HS-5 (cell line): ENCODE measurements around the gene STXBP6.
"Not testable (repeated sequence)": the region's sequence is repeated elsewhere in the genome, so short reads cannot be mapped to it uniquely, and the experiment has no call there.

Experiments used
- DNase-seq: peaks from one replicate; pipeline ENCODE4 v3.0.0-alpha.2; 2012; ENCODE audit warnings: low read depth

The STXBP6 gene

GRCh38 chr14:24857277-24857676 lies 192.7 kb downstream of the STXBP6 start:
- no peak for DNase-seq

DNA sequence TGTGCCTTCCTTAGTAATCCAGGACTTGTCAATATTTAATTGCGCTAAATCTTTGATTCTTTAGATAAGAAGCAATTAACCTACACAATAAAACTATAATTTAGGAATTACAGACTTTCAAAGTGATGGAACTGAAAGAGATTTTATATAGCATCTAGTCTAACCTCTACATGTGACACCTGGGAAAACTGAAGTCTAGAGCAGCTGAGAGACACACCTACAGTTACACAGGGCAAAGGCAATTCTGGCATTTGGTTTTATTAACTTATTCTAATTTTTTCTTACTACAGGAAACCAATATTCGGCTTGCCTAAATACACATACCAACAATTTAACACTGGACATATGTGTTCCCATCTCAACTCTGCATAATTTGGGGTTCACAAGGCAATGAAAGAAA lies 196.5 kb downstream of the STXBP6 start:
- no peak for DNase-seq

- DNase-seq, result no peak
Measured at GRCh38 chr14:24852312-24853060, 197.5 kb downstream of the STXBP6 start.

DNA sequence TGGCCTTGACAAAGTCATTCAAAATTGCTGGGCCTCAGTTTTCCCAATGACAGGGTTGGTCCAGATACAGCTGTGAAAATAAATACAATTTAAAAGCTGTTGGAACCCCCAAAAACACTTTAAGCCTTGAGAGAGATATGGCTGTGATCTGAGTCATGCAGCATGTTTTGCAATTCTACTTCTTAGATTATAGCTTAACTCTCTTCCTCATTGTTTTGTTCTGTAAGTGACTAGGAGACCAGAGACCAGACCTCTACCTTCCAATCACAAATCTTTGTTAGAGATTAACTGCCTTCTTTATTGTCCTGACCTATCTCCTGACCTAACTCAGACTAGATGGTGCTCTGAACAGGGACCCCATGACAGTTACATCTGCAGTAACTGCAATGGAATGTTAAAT lies 198.1 kb downstream of the STXBP6 start:
- no peak for DNase-seq

- no peak for DNase-seq
Measured at GRCh38 chr14:24851406-24851805, 198.5 kb downstream of the STXBP6 start.

DNA sequence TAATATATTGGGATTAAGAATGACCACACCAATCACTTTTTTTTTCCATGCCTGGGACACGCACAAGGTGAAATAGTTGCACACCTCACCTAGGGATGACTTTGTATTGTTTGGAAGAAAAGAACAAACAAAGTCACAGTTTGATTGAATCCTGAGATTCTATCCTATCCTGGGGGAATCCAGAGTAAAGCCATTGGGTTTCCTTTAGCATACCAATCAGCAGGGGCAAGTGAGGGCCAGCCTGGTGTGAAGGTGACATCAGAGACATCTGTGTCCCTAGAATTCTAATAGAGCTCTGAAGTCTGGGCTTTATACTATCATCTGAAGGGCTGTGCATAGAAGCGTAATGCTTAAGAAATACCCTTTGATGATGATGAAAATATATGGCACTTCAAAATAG lies 199.9 kb downstream of the STXBP6 start:
- no peak for DNase-seq

DNA sequence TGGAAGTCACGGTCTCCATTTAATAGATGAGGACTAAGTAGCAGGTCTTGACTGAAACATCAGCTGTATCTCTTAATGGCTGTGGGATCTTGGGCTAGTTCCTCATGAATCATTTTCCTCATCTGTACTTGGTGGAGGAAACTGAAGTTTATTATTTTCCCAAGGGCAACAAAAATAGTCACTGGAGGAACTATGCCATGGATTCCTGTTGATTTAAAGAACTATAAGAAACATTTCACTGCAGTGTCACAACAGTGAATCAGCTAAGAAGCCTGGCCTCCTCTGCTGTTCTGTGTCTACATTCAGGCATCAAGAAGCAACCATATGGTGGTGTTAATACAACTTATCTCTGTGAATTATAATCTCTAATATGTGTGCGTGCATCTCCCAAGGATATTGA lies 200.5 kb downstream of the STXBP6 start:
- no peak for DNase-seq

DNA sequence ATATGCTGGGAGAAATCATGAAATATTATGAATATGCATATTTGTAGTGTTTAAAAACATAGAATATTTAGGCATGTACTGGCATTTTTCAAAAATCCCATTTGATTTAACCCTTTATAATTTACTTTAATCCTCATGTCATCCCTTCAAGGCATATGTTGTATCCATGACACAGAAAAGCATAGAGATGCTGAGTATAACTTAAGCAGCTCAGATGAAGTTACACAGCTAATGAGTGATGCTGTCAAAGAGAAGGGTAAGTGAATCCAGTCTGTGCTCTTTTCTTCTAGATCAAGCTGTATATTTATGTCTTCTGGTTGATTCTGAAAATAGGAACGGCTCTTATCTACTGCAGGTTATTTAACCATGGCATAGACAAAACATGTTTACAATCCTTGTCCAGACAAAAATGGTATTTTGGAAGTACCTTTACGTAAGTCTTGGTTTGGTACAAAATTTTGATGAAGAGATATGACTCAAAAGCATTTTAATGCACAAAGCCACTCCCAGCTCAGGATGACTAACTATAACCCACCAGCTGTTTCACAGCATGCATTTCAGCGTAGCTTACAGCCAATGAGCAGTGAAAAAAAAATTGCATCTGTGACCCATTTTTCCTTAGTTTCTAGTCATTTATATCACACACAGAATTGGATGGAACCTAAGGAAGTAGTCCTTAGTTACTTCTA lies 201.7 kb downstream of the STXBP6 start:
- DNase-seq, result peak; percentile 37

DNA sequence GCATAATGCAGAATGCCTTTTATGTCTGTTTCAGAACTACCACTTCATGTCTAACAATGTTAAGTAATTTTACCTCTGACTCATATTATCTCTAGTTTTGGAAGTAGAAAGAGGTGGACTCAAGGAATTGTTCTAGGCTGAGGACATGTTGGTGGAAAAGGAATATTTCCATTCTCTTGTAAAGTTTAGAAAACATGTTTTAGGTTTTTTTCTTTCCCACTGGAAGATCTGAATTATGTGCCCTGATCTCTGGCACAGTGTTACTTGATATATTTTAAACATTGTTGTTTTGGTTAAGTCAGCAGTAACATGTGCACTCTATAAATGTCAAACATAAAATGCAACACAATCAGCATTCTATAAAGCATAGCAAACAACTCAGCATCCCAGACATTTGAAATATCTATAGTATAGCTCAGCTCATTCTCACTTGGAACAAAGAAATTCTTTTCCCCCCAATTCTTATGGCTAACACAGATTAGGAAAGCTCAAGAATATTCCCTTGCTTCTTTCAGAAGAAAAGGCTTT lies 202.3 kb downstream of the STXBP6 start:
- DNase-seq, result no peak

GRCh38 chr14:24846261-24846660 lies 203.7 kb downstream of the STXBP6 start:
- DNase-seq, result no peak

GRCh38 chr14:24845851-24846250 lies 204.1 kb downstream of the STXBP6 start:
- no peak for DNase-seq

DNA sequence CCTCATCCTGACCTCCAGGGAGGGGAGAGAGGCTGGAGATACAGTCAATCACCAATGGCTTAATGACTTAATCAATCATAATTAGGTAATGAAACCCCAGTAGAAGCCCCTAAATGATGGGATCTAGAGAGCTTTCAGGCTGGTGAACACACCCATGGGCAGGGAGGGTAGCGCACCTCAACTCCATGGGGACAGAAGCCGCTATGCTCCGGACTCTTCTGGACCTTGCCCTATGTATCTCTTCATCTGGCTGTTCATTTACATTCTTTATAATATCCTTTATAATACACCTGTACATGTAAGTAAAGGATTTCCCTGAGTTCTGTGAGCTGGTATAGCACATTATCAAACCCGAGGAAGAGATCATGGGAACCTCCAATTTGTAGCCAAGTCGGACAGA lies 205.9 kb downstream of the STXBP6 start:
- no peak for DNase-seq

- DNase-seq, result no peak
Measured at GRCh38 chr14:24843494-24843893, 206.5 kb downstream of the STXBP6 start.

DNA sequence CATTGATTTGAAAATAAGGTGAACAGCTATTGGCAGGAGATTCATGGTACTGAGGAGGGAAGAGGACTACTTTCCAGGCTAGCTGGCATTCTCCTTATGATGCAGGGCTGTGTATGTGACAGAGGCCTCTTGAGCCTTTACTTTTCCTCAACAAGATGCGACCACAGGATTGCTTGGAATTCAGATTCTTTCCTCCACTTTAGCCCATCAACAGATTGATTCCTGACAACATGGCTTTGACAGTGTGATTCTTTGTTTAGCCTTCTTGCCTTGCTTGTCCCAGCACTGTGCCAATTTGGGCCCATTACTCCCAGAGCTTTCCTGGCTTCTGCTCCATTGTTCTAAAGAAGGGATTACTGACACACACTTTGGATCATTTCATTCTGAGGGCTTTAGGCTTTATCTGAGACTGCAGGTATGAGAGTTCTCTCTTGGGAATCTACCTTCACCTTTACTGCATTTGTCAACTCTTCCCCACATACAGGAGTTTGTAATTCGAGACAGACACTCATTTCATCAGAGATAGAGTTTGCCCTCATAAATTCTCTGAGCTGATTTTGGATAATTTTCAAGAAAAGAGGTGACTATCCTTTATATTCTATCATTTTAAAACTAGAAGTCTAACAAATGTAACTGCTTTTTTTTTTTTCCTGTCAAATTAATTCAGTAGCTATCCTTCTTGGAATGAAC lies 209.6 kb downstream of the STXBP6 start:
- no peak for DNase-seq

DNA sequence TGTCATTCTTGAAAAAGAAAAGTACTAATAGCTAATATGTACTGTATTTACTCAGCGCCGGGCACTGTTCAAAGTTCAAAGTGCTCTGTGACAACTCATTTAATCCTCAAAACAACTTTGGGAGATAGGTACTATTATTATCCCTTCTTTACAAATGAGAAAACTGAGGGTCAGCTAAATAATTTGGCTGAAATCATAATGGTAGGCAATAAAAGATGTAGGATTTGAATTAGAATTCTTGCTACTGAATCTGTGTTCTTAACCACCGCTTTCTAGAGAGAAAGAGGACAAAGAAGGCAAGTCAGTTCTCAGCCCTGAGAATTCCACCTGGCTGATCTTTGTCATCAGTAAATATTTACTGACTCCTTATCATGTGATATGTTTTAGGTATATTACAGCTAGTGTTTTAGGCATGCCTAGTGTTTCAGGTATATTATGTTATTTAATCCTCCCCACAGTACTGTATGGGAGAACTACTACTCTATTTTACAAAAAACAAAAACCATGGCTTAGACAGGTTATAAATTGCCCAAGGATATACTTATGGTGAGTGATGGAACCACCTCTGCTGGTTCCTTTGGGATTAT lies 210.2 kb downstream of the STXBP6 start:
- no peak for DNase-seq

- no peak for DNase-seq
Measured at GRCh38 chr14:24838945-24839616, 210.9 kb downstream of the STXBP6 start.

DNA sequence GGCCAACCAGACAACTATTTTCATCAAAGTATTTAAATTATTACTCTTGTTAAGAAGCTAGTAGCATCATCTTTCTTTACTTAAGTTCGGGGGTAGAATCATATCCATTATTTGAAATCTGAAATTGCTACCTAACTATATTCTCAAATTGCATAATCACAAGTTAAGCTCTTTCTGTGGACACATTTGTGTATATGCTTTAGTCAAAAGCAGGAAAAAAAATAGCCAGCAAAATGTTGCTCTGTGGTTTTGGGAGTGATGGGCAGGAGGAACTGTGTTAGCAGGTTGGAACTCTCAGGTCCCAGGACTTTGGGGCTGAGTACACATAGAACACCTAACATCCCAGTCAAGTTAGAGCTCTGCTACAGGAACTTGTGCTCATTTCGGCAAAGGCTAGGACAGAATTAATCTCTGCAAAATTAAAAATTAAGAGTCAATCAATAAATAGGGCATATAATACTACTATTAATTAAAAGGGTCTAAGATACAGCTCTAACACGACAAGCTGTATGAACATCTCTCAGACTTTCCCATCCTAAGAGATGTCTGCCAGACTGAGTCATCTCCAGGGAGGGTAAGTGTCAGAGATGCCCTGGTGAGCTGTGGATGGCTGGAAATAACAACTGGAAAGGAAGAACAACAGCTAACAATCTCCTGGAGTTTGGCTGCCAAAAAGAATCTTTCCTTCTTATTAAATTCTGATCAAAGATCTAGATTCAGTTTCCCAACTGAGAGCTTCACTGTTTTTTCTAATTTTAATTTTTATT lies 212.5 kb downstream of the STXBP6 start:
- no peak for DNase-seq

- DNase-seq, result not testable (repeated sequence)
Measured at GRCh38 chr14:24836324-24836723, 213.6 kb downstream of the STXBP6 start.

DNA sequence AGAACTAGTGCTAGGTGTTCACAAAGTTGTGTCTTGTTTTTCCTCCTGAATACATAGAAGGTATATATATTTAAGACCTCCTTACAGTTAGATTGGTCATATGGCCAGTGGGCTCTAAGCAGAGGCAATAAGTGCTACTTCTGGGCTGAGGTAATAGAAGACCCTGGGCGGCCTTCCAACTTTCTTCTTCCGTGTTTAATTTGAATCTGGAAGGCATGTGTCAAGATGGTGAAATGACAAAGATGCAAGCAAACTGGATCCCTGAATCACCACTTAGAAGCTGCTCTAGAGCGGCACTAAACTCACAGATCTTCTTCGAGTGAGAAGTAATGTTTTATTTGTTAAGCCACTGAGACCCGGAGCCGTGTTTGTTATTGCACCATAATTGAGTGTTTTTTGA lies 215.0 kb downstream of the STXBP6 start:
- DNase-seq, result no peak

- DNase-seq, result no peak
Measured at GRCh38 chr14:24833385-24833784, 216.6 kb downstream of the STXBP6 start.

DNA sequence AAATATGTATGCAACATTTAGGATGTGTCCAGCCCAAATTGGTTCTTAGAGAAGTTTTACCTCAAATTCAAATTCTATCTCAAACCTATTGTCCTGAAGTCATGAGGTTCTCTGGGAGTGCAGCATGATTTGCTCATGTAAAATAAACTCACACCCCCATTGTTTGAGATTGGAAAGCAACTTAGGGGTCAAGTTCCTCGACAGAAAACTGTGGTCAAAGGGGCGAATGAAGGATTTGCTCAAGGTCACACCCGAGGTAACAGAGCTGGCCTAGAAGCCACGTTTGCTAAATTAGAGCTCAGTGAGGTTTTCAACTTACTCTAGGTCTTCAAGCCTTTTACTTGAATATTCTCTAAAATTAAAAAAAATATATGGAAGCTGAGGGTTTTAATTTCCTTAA lies 218.3 kb downstream of the STXBP6 start:
- DNase-seq, result no peak
